WTC11 (cell line): Measurements from ENCODE around the gene LNX1. TPM values are rescaled to one million over a fixed set of nuclear protein-coding genes. Genes with fewer than 3 reads are reported as not detected.

Source experiments
- ATAC-seq: fragments of 200-7000 bp; cut with Tn5 transposase; 2 replicates; pipeline ENCODE4 v1.10.0; 2021; ENCODE audit warnings: mild to moderate bottlenecking, moderate library complexity
- CTCF ChIA-PET: fragments of 300-600 bp; sonication (Branson Sonifier 250); formaldehyde crosslinking; loops from one replicate; lab custom pipeline; 2021; ENCODE audit warnings: antibody characterized with exemption; lab: Charles Lee
- POLR2A ChIA-PET: fragments of 350-600 bp; sonication (Branson Sonifier 250); formaldehyde crosslinking; loops from one replicate; lab custom pipeline; 2021; ENCODE audit warnings: antibody characterized with exemption; lab: Charles Lee
- DNase-seq: peaks from one replicate; pipeline ENCODE4 v3.0.0; 2021; ENCODE audit warnings: low spot score
- H3K27ac Mint-ChIP-seq: 2 replicates; pipeline ENCODE4 v1.8.0; 2021; ENCODE audit warnings: mixed read lengths
- H3K27me3 Mint-ChIP-seq: 2 replicates; pipeline ENCODE4 v1.8.0; 2021; ENCODE audit warnings: low read depth, mild to moderate bottlenecking, moderate library complexity, mixed read lengths
- H3K36me3 Mint-ChIP-seq: 2 replicates; pipeline ENCODE4 v1.8.0; 2021; ENCODE audit warnings: mixed read lengths
- H3K4me1 Mint-ChIP-seq: 2 replicates; pipeline ENCODE4 v1.8.0; 2022; ENCODE audit warnings: mixed read lengths
- H3K4me3 Mint-ChIP-seq: 2 replicates; pipeline ENCODE4 v1.8.0; 2021; ENCODE audit warnings: mild to moderate bottlenecking, moderate library complexity, mixed read lengths
- H3K9me3 Mint-ChIP-seq: 2 replicates; pipeline ENCODE4 v1.8.0; 2021; ENCODE audit warnings: mixed read lengths
- ATF1 ChIP-seq: sonication (generic); formaldehyde crosslinking; IDR thresholded peaks from 2 replicates; pipeline ENCODE4 v1.8.1; 2023; ENCODE audit warnings: mild to moderate bottlenecking, moderate library complexity, missing genetic modification reagents
- CDX4 ChIP-seq: fragments of 250-450 bp; sonication (Bioruptor Pico); IDR thresholded peaks from 2 replicates; pipeline ENCODE4 v1.9.0; 2021; ENCODE audit warnings: moderate library complexity, mild to moderate bottlenecking, inconsistent platforms, borderline replicate concordance
- CTCF ChIP-seq: fragments of 200-600 bp; IDR thresholded peaks from 2 replicates; pipeline ENCODE4 v1.8.0; 2022; ENCODE audit warnings: antibody characterized with exemption
- E2F1 ChIP-seq: sonication (generic); formaldehyde crosslinking; IDR thresholded peaks from 2 replicates; pipeline ENCODE4 v1.8.0; 2022; ENCODE audit warnings: mild to moderate bottlenecking, missing genetic modification reagents
- ESRRA ChIP-seq: sonication (generic); formaldehyde crosslinking; IDR thresholded peaks from 2 replicates; pipeline ENCODE4 v1.8.1; 2022; ENCODE audit warnings: mild to moderate bottlenecking, missing genetic modification reagents, borderline replicate concordance
- GABPB1 ChIP-seq: sonication (generic); formaldehyde crosslinking; IDR thresholded peaks from 2 replicates; pipeline ENCODE4 v1.8.1; 2023; ENCODE audit warnings: mild to moderate bottlenecking, missing genetic modification reagents
- IRF1 ChIP-seq: sonication (generic); formaldehyde crosslinking; IDR thresholded peaks from 2 replicates; pipeline ENCODE4 v1.8.0; 2023; ENCODE audit warnings: missing genetic modification reagents
- MXD4 ChIP-seq: fragments of 250-450 bp; sonication (Bioruptor Pico); IDR thresholded peaks from 2 replicates; pipeline ENCODE4 v1.8.0; 2021; ENCODE audit warnings: mild to moderate bottlenecking, moderate library complexity, borderline replicate concordance
- NFATC4 ChIP-seq: fragments of 250-450 bp; sonication (Bioruptor Pico); IDR thresholded peaks from 2 replicates; pipeline ENCODE4 v1.9.0; 2021; ENCODE audit warnings: mild to moderate bottlenecking
- NFYB ChIP-seq: sonication (generic); formaldehyde crosslinking; conservative IDR thresholded peaks from 2 replicates; pipeline ENCODE4 v1.8.0; 2022; ENCODE audit warnings: low read depth, missing genetic modification reagents
- OVOL2 ChIP-seq: fragments of 250-450 bp; sonication (Bioruptor Pico); IDR thresholded peaks from 2 replicates; pipeline ENCODE4 v1.9.0; 2021; ENCODE audit warnings: mild to moderate bottlenecking, borderline replicate concordance
- SMAD3 ChIP-seq: sonication (generic); formaldehyde crosslinking; IDR thresholded peaks from 2 replicates; pipeline ENCODE4 v1.8.0; 2022; ENCODE audit warnings: missing genetic modification reagents, mild to moderate bottlenecking, borderline replicate concordance
- ZNF121 ChIP-seq: sonication (generic); formaldehyde crosslinking; IDR thresholded peaks from 2 replicates; pipeline ENCODE4 v1.8.0; 2023; ENCODE audit warnings: missing genetic modification reagents
- ZNF396 ChIP-seq: fragments of 250-450 bp; sonication (Bioruptor Pico); IDR thresholded peaks from 2 replicates; pipeline ENCODE4 v1.8.0; 2021; ENCODE audit warnings: mild to moderate bottlenecking, moderate library complexity, borderline replicate concordance
- ZNF512 ChIP-seq: sonication (generic); formaldehyde crosslinking; IDR thresholded peaks from 2 replicates; pipeline ENCODE4 v1.8.1; 2022; ENCODE audit warnings: missing genetic modification reagents, borderline replicate concordance
- ZNF532 ChIP-seq: fragments of 250-450 bp; sonication (Bioruptor Pico); IDR thresholded peaks from 2 replicates; pipeline ENCODE4 v1.9.0; 2021; ENCODE audit warnings: mild to moderate bottlenecking, borderline replicate concordance
- ZSCAN18 ChIP-seq: fragments of 250-450 bp; sonication (Bioruptor Pico); IDR thresholded peaks from 2 replicates; pipeline ENCODE4 v2.1.2; 2022; ENCODE audit warnings: mild to moderate bottlenecking, moderate library complexity
- total RNA-seq: library from RNA; stranded (reverse); gene quantifications from 3 replicates; pipeline ENCODE4 v1.2.3, GENCODE V29; 2021
- TF ChIP-seq, protein P1 (sequence below): sonication (generic); formaldehyde crosslinking; IDR thresholded peaks from 2 replicates; pipeline ENCODE4 v1.8.1; 2022; ENCODE audit warnings: low read depth, mild to moderate bottlenecking, moderate library complexity, missing genetic modification reagents, borderline replicate concordance
- TF ChIP-seq, protein P2 (sequence below): sonication (generic); formaldehyde crosslinking; IDR thresholded peaks from 2 replicates; pipeline ENCODE4 v1.8.0; 2022; ENCODE audit warnings: mild to moderate bottlenecking, missing genetic modification reagents
- TF ChIP-seq, protein P3 (sequence below): sonication (generic); formaldehyde crosslinking; IDR thresholded peaks from 2 replicates; pipeline ENCODE4 v1.8.1; 2023; ENCODE audit warnings: mild to moderate bottlenecking, missing genetic modification reagents, moderate library complexity
- TF ChIP-seq, protein P4 (sequence below): sonication (generic); formaldehyde crosslinking; IDR thresholded peaks from 2 replicates; pipeline ENCODE4 v1.8.1; 2022; ENCODE audit warnings: mild to moderate bottlenecking, moderate library complexity, missing genetic modification reagents

The LNX1 gene
- total RNA-seq, 1 experiment from 2014 or later: 5.9 TPM

- TF ChIP-seq E2F1: no peak
- TF ChIP-seq ZSCAN18 (CRISPR knock-in tag): no peak
- TF ChIP-seq ESRRA (CRISPR knock-in tag): no peak
- TF ChIP-seq, protein P1, sequence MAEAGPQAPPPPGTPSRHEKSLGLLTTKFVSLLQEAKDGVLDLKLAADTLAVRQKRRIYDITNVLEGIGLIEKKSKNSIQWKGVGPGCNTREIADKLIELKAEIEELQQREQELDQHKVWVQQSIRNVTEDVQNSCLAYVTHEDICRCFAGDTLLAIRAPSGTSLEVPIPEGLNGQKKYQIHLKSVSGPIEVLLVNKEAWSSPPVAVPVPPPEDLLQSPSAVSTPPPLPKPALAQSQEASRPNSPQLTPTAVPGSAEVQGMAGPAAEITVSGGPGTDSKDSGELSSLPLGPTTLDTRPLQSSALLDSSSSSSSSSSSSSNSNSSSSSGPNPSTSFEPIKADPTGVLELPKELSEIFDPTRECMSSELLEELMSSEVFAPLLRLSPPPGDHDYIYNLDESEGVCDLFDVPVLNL (CRISPR knock-in tag): no peak
- TF ChIP-seq, protein P2, sequence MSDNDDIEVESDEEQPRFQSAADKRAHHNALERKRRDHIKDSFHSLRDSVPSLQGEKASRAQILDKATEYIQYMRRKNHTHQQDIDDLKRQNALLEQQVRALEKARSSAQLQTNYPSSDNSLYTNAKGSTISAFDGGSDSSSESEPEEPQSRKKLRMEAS (CRISPR knock-in tag): peak; percentile 81
- TF ChIP-seq ZNF121 (CRISPR knock-in tag): peak; percentile 94
- no peak for TF ChIP-seq ZNF512 (CRISPR knock-in tag)
- TF ChIP-seq CTCF: peak; percentile 35; the same call in 1 of the 2 replicates
- TF ChIP-seq NFATC4 (CRISPR knock-in tag): no peak
- no peak for TF ChIP-seq NFYB
- TF ChIP-seq SMAD3 (CRISPR knock-in tag): no peak
- TF ChIP-seq CDX4 (CRISPR knock-in tag): no peak
- TF ChIP-seq GABPB1: no peak
- TF ChIP-seq, protein P3, sequence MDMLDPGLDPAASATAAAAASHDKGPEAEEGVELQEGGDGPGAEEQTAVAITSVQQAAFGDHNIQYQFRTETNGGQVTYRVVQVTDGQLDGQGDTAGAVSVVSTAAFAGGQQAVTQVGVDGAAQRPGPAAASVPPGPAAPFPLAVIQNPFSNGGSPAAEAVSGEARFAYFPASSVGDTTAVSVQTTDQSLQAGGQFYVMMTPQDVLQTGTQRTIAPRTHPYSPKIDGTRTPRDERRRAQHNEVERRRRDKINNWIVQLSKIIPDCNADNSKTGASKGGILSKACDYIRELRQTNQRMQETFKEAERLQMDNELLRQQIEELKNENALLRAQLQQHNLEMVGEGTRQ: no peak
- TF ChIP-seq ATF1: no peak
- TF ChIP-seq OVOL2 (CRISPR knock-in tag): no peak
- no peak for TF ChIP-seq ZNF396
- TF ChIP-seq ZNF532 (CRISPR knock-in tag): 0 out of 2 replicates have a peak, but pooled peaks have one; percentile 75
- TF ChIP-seq, protein P4, sequence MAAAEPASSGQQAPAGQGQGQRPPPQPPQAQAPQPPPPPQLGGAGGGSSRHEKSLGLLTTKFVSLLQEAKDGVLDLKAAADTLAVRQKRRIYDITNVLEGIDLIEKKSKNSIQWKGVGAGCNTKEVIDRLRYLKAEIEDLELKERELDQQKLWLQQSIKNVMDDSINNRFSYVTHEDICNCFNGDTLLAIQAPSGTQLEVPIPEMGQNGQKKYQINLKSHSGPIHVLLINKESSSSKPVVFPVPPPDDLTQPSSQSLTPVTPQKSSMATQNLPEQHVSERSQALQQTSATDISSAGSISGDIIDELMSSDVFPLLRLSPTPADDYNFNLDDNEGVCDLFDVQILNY (CRISPR knock-in tag): no peak
- TF ChIP-seq IRF1 (CRISPR knock-in tag): no peak
- no peak for TF ChIP-seq MXD4
- TF ChIP-seq, all 79 proteins: peak for 4
- Mint-ChIP-seq H3K27ac (no peak overlapping the region), H3K9me3 (peaks cover 5% of the 10 kb centered on the region), H3K4me1 (peaks cover 21% of the 10 kb centered on the region), H3K27me3 (no peaks in the 10 kb centered on the region), H3K36me3 (no peaks in the 10 kb centered on the region), H3K4me3 (no peak overlapping the region)
- ChIA-PET POLR2A (no interaction called here), CTCF (interaction anchor here (0.6 to 2.0 kb wide), 28 partner anchors 8 to 632 kb away, joined by 3 to 14 read pairs (median 4); partner anchors contain the start of gene LNX1)
- peak; percentile 99 for ATAC-seq
- DNase-seq: peak; percentile 72
These were observed 10.0 kb upstream of the LNX1 start for GRCh38 chr4:53601251-53601764.
